GM23338 (cell line): ENCODE results near the gene UGT8. TPM values are rescaled to one million over a fixed set of nuclear protein-coding genes. Genes with fewer than 3 reads are reported as not detected.

Source experiments
- ATAC-seq: fragments of 200-7000 bp; cut with Tn5 transposase; 3 replicates; pipeline ENCODE4 v1.9.1; 2020
- DNase-seq: peaks from one replicate; pipeline ENCODE4 v3.0.0-alpha.2; 2015; ENCODE audit warnings: low spot score
- H2AFZ ChIP-seq: fragments of 200-600 bp; sonication (generic); 2 replicates; pipeline ENCODE4 v1.8.0; 2016; ENCODE audit warnings: antibody characterized with exemption, mild to moderate bottlenecking, moderate library complexity
- H3F3A ChIP-seq: fragments of 200-600 bp; sonication (generic); replicated peaks from 2 replicates; pipeline ENCODE4 v1.8.0; 2017; ENCODE audit warnings: antibody characterized with exemption, mixed run types, low read depth
- H3K27ac ChIP-seq: fragments of 200-600 bp; sonication (generic); 2 replicates; pipeline ENCODE4 v1.6.1; 2016; ENCODE audit warnings: low read depth
- H3K27me3 ChIP-seq: fragments of 200-600 bp; sonication (generic); 2 replicates; pipeline ENCODE4 v1.8.0; 2016; ENCODE audit warnings: mild to moderate bottlenecking, mixed run types, moderate library complexity; ENCODE audit not compliant: insufficient read depth
- H3K36me3 ChIP-seq: fragments of 200-600 bp; sonication (generic); 2 replicates; pipeline ENCODE4 v1.8.0; 2016; ENCODE audit warnings: mild to moderate bottlenecking; ENCODE audit not compliant: insufficient read depth
- H3K4me1 ChIP-seq: fragments of 200-600 bp; sonication (generic); 2 replicates; pipeline ENCODE4 v1.8.0; 2016; ENCODE audit warnings: mild to moderate bottlenecking, moderate library complexity; ENCODE audit not compliant: insufficient read depth
- H3K4me2 ChIP-seq: fragments of 200-600 bp; sonication (generic); 2 replicates; pipeline ENCODE4 v1.7.1; 2017; ENCODE audit warnings: mixed run types
- H3K4me3 ChIP-seq: fragments of 200-600 bp; sonication (generic); 2 replicates; pipeline ENCODE4 v1.6.1; 2016; ENCODE audit warnings: mixed run types
- H3K79me2 ChIP-seq: fragments of 200-600 bp; sonication (generic); replicated peaks from 2 replicates; pipeline ENCODE4 v1.8.0; 2017; ENCODE audit warnings: mild to moderate bottlenecking; ENCODE audit not compliant: insufficient read depth
- H3K9me2 ChIP-seq: fragments of 200-600 bp; sonication (generic); 2 replicates; pipeline ENCODE4 v1.8.0; 2017; ENCODE audit not compliant: insufficient read depth
- H4K20me1 ChIP-seq: fragments of 200-600 bp; sonication (generic); replicated peaks from 2 replicates; pipeline ENCODE4 v1.8.0; 2017; ENCODE audit warnings: mild to moderate bottlenecking; ENCODE audit not compliant: insufficient read depth
- H3K27ac Mint-ChIP-seq: 2 replicates; pipeline ENCODE4 v1.8.0; 2020; ENCODE audit warnings: inconsistent platforms, mild to moderate bottlenecking, moderate library complexity, mixed read lengths
- H3K27me3 Mint-ChIP-seq: 3 replicates; pipeline ENCODE4 v1.8.0; 2022; ENCODE audit warnings: low read depth, mild to moderate bottlenecking, moderate library complexity, mixed read lengths, inconsistent platforms; ENCODE audit not compliant: insufficient read depth, poor library complexity
- H3K36me3 Mint-ChIP-seq: 3 replicates; pipeline ENCODE4 v1.8.0; 2021; ENCODE audit warnings: low read depth, mild to moderate bottlenecking, inconsistent platforms, moderate library complexity, mixed read lengths
- H3K4me1 Mint-ChIP-seq: 3 replicates; pipeline ENCODE4 v1.8.0; 2020; ENCODE audit warnings: mild to moderate bottlenecking, inconsistent platforms, mixed read lengths
- H3K4me3 Mint-ChIP-seq: 3 replicates; pipeline ENCODE4 v1.8.0; 2021; ENCODE audit warnings: moderate library complexity, mild to moderate bottlenecking, inconsistent platforms, mixed read lengths
- H3K9me3 Mint-ChIP-seq: 3 replicates; pipeline ENCODE4 v1.8.0; 2020; ENCODE audit warnings: moderate library complexity, mild to moderate bottlenecking, inconsistent platforms, mixed read lengths
- CREB1 ChIP-seq: fragments of 250-450 bp; sonication (Bioruptor Pico); IDR thresholded peaks from 2 replicates; pipeline ENCODE4 v1.5.0; 2020; ENCODE audit warnings: low read depth, mild to moderate bottlenecking, moderate library complexity
- EZH2phosphoT487 ChIP-seq: fragments of 200-600 bp; sonication (generic); IDR thresholded peaks from one replicate; pipeline ENCODE4 v1.8.1; 2018; ENCODE audit warnings: antibody characterized with exemption; ENCODE audit not compliant: unreplicated experiment
- NANOG ChIP-seq: IDR thresholded peaks from 2 replicates; pipeline ENCODE4 v1.6.1; 2016; ENCODE audit warnings: antibody characterized with exemption, borderline replicate concordance
- POLR2AphosphoS5 ChIP-seq: IDR thresholded peaks from 2 replicates; pipeline ENCODE4 v1.6.1; 2016; ENCODE audit warnings: antibody characterized with exemption, low read depth
- STAT1 ChIP-seq: IDR thresholded peaks from one replicate; pipeline ENCODE4 v1.6.1; 2016; ENCODE audit warnings: antibody characterized with exemption; ENCODE audit not compliant: unreplicated experiment
- ZNF114 ChIP-seq: fragments of 250-450 bp; sonication (Bioruptor Pico); IDR thresholded peaks from 2 replicates; pipeline ENCODE4 v1.5.0; 2020; ENCODE audit warnings: mild to moderate bottlenecking, moderate library complexity
- ZNF331 ChIP-seq: fragments of 250-450 bp; sonication (Bioruptor Pico); IDR thresholded peaks from 2 replicates; pipeline ENCODE4 v1.5.0; 2020; ENCODE audit warnings: low read depth, mild to moderate bottlenecking, moderate library complexity
- polyA plus RNA-seq: library from polyadenylated mRNA; unstranded; fragments of >200 nt; fragmentation: Nextera tagmentation; extraction: Ambion mirVana; gene quantifications from 2 replicates; pipeline ENCODE4 v1.2.1, GENCODE V29; 2016
- total RNA-seq: library from RNA; depleted of rRNA; stranded (reverse); fragments of >200 nt; shearing (Covaris generic); gene quantifications from 2 replicates; pipeline ENCODE4 v1.2.3, GENCODE V29; 2014
- TF ChIP-seq, protein P1 (sequence below): IDR thresholded peaks from 2 replicates; pipeline ENCODE4 v1.6.1; 2016; ENCODE audit warnings: antibody characterized with exemption
- TF ChIP-seq, protein P2 (sequence below): fragments of 250-450 bp; sonication (Bioruptor Pico); IDR thresholded peaks from 2 replicates; pipeline ENCODE4 v1.5.0; 2020; ENCODE audit warnings: mild to moderate bottlenecking, moderate library complexity
- TF ChIP-seq, protein P3 (sequence below): IDR thresholded peaks from one replicate; pipeline ENCODE4 v1.6.1; 2018; ENCODE audit warnings: antibody characterized with exemption; ENCODE audit not compliant: unreplicated experiment
- TF ChIP-seq, protein P4 (sequence below), 2 experiments: fragments of 200-600 bp in 1 of 2; sonication (generic) in 1 of 2; conservative IDR thresholded peaks; 2 replicates each; pipeline versions ENCODE4 v1.5.1 to v1.6.1; 2016 to 2017; ENCODE audit warnings: antibody characterized with exemption in 2 of 2, low read depth in 2 of 2, mild to moderate bottlenecking in 2 of 2, moderate library complexity in 1 of 2

Gene UGT8
- total and polyA plus RNA-seq, 2 experiments from 2014 or later = 14.9 to 39.0 TPM

DNA sequence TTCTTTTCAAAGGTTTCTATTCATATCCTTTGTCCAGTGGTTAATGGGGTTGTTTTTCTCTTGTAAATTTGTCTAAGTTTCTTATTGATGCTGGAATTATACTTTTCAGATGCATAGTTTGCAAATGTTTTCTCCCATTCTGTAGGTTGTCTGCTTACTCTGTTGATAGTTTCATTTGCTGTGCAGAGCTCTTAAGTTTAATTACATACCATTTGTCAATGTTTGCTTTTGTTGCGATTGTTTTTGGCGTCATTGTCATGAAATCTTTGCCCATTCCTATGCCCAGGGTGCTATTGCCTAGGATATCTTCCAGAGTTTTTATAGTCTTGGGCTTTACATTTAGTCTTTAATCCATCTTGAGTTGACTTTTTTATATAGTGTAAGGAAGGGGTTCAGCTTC lies 21.2 kb upstream of the UGT8 start:
- H3K4me1 Mint-ChIP-seq = no peaks in the 10 kb centered on the region
- H3K4me3 ChIP-seq = no peak overlapping the region
- peaks cover 76% of the 10 kb centered on the region for H3K9me3 Mint-ChIP-seq
- H3K27ac Mint-ChIP-seq = no peak overlapping the region
- H3K9me2 ChIP-seq = 0 out of 2 replicates have a peak, but pooled peaks cover 3% of the 10 kb centered on the region
- peaks cover 78% of the 10 kb centered on the region for H3K36me3 Mint-ChIP-seq
- peaks cover 2% of the 10 kb centered on the region for H3K27me3 Mint-ChIP-seq
- H3K79me2 ChIP-seq = no peaks in the 10 kb centered on the region
- no peak overlapping the region for H3K27ac ChIP-seq
- no peaks in the 10 kb centered on the region for H3K27me3 ChIP-seq
- H2AFZ ChIP-seq = no peak overlapping the region
- H3K36me3 ChIP-seq = peaks cover 15% of the 10 kb centered on the region
- no peaks in the 10 kb centered on the region for H3K4me1 ChIP-seq
- DNase-seq (no peak), ATAC-seq (no peak)
- no peak overlapping the region for H3K4me2 ChIP-seq
- H4K20me1 ChIP-seq = no peaks in the 10 kb centered on the region
- no peaks in the 10 kb centered on the region for H3F3A ChIP-seq
- TF ChIP-seq, protein P1, sequence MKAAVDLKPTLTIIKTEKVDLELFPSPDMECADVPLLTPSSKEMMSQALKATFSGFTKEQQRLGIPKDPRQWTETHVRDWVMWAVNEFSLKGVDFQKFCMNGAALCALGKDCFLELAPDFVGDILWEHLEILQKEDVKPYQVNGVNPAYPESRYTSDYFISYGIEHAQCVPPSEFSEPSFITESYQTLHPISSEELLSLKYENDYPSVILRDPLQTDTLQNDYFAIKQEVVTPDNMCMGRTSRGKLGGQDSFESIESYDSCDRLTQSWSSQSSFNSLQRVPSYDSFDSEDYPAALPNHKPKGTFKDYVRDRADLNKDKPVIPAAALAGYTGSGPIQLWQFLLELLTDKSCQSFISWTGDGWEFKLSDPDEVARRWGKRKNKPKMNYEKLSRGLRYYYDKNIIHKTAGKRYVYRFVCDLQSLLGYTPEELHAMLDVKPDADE = no peak
- TF ChIP-seq, protein P2, sequence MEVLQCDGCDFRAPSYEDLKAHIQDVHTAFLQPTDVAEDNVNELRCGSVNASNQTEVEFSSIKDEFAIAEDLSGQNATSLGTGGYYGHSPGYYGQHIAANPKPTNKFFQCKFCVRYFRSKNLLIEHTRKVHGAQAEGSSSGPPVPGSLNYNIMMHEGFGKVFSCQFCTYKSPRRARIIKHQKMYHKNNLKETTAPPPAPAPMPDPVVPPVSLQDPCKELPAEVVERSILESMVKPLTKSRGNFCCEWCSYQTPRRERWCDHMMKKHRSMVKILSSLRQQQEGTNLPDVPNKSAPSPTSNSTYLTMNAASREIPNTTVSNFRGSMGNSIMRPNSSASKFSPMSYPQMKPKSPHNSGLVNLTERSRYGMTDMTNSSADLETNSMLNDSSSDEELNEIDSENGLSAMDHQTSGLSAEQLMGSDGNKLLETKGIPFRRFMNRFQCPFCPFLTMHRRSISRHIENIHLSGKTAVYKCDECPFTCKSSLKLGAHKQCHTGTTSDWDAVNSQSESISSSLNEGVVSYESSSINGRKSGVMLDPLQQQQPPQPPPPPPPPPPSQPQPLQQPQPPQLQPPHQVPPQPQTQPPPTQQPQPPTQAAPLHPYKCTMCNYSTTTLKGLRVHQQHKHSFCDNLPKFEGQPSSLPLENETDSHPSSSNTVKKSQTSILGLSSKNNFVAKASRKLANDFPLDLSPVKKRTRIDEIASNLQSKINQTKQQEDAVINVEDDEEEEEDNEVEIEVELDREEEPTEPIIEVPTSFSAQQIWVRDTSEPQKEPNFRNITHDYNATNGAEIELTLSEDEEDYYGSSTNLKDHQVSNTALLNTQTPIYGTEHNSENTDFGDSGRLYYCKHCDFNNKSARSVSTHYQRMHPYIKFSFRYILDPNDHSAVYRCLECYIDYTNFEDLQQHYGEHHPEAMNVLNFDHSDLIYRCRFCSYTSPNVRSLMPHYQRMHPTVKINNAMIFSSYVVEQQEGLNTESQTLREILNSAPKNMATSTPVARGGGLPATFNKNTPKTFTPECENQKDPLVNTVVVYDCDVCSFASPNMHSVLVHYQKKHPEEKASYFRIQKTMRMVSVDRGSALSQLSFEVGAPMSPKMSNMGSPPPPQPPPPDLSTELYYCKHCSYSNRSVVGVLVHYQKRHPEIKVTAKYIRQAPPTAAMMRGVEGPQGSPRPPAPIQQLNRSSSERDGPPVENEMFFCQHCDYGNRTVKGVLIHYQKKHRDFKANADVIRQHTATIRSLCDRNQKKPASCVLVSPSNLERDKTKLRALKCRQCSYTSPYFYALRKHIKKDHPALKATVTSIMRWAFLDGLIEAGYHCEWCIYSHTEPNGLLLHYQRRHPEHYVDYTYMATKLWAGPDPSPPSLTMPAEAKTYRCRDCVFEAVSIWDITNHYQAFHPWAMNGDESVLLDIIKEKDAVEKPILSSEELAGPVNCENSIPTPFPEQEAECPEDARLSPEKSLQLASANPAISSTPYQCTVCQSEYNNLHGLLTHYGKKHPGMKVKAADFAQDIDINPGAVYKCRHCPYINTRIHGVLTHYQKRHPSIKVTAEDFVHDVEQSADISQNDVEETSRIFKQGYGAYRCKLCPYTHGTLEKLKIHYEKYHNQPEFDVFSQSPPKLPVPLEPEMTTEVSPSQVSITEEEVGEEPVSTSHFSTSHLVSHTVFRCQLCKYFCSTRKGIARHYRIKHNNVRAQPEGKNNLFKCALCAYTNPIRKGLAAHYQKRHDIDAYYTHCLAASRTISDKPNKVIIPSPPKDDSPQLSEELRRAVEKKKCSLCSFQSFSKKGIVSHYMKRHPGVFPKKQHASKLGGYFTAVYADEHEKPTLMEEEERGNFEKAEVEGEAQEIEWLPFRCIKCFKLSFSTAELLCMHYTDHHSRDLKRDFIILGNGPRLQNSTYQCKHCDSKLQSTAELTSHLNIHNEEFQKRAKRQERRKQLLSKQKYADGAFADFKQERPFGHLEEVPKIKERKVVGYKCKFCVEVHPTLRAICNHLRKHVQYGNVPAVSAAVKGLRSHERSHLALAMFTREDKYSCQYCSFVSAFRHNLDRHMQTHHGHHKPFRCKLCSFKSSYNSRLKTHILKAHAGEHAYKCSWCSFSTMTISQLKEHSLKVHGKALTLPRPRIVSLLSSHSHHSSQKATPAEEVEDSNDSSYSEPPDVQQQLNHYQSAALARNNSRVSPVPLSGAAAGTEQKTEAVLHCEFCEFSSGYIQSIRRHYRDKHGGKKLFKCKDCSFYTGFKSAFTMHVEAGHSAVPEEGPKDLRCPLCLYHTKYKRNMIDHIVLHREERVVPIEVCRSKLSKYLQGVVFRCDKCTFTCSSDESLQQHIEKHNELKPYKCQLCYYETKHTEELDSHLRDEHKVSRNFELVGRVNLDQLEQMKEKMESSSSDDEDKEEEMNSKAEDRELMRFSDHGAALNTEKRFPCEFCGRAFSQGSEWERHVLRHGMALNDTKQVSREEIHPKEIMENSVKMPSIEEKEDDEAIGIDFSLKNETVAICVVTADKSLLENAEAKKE = no peak
- TF ChIP-seq NANOG = no peak
- TF ChIP-seq, protein P3, sequence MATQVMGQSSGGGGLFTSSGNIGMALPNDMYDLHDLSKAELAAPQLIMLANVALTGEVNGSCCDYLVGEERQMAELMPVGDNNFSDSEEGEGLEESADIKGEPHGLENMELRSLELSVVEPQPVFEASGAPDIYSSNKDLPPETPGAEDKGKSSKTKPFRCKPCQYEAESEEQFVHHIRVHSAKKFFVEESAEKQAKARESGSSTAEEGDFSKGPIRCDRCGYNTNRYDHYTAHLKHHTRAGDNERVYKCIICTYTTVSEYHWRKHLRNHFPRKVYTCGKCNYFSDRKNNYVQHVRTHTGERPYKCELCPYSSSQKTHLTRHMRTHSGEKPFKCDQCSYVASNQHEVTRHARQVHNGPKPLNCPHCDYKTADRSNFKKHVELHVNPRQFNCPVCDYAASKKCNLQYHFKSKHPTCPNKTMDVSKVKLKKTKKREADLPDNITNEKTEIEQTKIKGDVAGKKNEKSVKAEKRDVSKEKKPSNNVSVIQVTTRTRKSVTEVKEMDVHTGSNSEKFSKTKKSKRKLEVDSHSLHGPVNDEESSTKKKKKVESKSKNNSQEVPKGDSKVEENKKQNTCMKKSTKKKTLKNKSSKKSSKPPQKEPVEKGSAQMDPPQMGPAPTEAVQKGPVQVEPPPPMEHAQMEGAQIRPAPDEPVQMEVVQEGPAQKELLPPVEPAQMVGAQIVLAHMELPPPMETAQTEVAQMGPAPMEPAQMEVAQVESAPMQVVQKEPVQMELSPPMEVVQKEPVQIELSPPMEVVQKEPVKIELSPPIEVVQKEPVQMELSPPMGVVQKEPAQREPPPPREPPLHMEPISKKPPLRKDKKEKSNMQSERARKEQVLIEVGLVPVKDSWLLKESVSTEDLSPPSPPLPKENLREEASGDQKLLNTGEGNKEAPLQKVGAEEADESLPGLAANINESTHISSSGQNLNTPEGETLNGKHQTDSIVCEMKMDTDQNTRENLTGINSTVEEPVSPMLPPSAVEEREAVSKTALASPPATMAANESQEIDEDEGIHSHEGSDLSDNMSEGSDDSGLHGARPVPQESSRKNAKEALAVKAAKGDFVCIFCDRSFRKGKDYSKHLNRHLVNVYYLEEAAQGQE = no peak
- no peak for TF ChIP-seq ZNF331 (CRISPR knock-in tag)
- TF ChIP-seq ZNF114 (CRISPR knock-in tag) = no peak
- TF ChIP-seq EZH2phosphoT487 = no peak
- TF ChIP-seq, protein P4, sequence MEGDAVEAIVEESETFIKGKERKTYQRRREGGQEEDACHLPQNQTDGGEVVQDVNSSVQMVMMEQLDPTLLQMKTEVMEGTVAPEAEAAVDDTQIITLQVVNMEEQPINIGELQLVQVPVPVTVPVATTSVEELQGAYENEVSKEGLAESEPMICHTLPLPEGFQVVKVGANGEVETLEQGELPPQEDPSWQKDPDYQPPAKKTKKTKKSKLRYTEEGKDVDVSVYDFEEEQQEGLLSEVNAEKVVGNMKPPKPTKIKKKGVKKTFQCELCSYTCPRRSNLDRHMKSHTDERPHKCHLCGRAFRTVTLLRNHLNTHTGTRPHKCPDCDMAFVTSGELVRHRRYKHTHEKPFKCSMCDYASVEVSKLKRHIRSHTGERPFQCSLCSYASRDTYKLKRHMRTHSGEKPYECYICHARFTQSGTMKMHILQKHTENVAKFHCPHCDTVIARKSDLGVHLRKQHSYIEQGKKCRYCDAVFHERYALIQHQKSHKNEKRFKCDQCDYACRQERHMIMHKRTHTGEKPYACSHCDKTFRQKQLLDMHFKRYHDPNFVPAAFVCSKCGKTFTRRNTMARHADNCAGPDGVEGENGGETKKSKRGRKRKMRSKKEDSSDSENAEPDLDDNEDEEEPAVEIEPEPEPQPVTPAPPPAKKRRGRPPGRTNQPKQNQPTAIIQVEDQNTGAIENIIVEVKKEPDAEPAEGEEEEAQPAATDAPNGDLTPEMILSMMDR (conservative IDR thresholded peaks at IDR 0.05; ENCODE audit: low read depth in 2 of 2) = no peak
- TF ChIP-seq CREB1 (CRISPR knock-in tag) = no peak
- TF ChIP-seq STAT1 = no peak
- TF ChIP-seq POLR2AphosphoS5 = no peak
- H3K4me3 Mint-ChIP-seq = no peak overlapping the region
